Effector CD4-positive, alpha-beta T cell (primary cell): ENCODE results near the gene ACAA1.
"Not testable (repeated sequence)": the region's sequence is repeated elsewhere in the genome, so short reads cannot be mapped to it uniquely, and the experiment has no call there.

Experiments used
- DNase-seq: peaks from one replicate; pipeline ENCODE4 v3.0.0-alpha.2; 2020

The ACAA1 gene

GRCh38 chr3:38100498-38100897, 36.4 kb downstream of the ACAA1 start:
- no peak for DNase-seq

GRCh38 chr3:38099518-38099917, 37.4 kb downstream of the ACAA1 start:
- no peak for DNase-seq

- DNase-seq = no peak
Measured at GRCh38 chr3:38098376-38098723, 38.6 kb downstream of the ACAA1 start.

- no peak for DNase-seq
Measured at GRCh38 chr3:38097446-38098375, 39.2 kb downstream of the ACAA1 start.

GRCh38 chr3:38095669-38096483, 41.1 kb downstream of the ACAA1 start:
- DNase-seq = no peak

GRCh38 chr3:38094999-38095398, 41.9 kb downstream of the ACAA1 start:
- no peak for DNase-seq

GRCh38 chr3:38090453-38090852, 46.5 kb downstream of the ACAA1 start:
- DNase-seq = no peak

- no peak for DNase-seq
Measured at GRCh38 chr3:38089163-38089562, 47.8 kb downstream of the ACAA1 start.

- no peak for DNase-seq
Measured at GRCh38 chr3:38088126-38089078, 48.5 kb downstream of the ACAA1 start.

- not testable (repeated sequence) for DNase-seq
Measured at GRCh38 chr3:38087278-38087677, 49.6 kb downstream of the ACAA1 start.

- DNase-seq = no peak
Measured at GRCh38 chr3:38086496-38086895, 50.4 kb downstream of the ACAA1 start.

GRCh38 chr3:38085943-38086324, 51.0 kb downstream of the ACAA1 start:
- no peak for DNase-seq

GRCh38 chr3:38085311-38085942, 51.5 kb downstream of the ACAA1 start:
- no peak for DNase-seq

GRCh38 chr3:38084334-38085310, 52.3 kb downstream of the ACAA1 start:
- DNase-seq = peak; percentile 16

- DNase-seq = no peak
Measured at GRCh38 chr3:38083871-38084333, 53.0 kb downstream of the ACAA1 start.

- not testable (repeated sequence) for DNase-seq
Measured at GRCh38 chr3:38083254-38083653, 53.7 kb downstream of the ACAA1 start.

- not testable (repeated sequence) for DNase-seq
Measured at GRCh38 chr3:38082296-38082695, 54.6 kb downstream of the ACAA1 start.

- DNase-seq = not testable (repeated sequence)
Measured at GRCh38 chr3:38077073-38077472, 59.9 kb downstream of the ACAA1 start.
